Measurements from ENCODE around the gene SLC49A3. TPM values are rescaled to one million over a fixed set of nuclear protein-coding genes. Genes with fewer than 3 reads are reported as not detected.

The SLC49A3 gene
- total and polyA plus RNA-seq, 12 donors: 1.4 to 24.5 (median 7.3) TPM

DNA sequence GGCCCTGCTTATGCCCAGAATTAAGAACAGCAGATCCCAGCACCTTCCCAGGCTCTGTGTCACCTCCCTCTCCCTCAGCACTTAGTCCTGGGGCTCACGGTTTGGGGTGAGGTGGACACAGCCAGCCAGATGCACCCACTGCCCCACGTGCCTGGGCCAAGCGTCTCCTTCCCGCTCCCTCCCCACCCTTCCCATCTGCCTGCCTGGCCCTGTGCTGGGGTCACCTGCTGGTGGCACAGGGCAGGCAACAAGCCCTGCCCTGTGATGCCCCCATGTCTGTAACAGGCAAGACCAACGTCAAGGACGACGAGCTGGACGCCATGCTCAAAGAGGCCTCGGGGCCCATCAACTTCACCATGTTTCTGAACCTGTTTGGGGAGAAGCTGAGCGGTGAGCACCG is 9.3 kb downstream of the SLC49A3 start:
- H3K9me3 ChIP-seq (replicated peaks in 1 of 3): no peaks in the 10 kb centered on the region
- H3K36me3 ChIP-seq (replicated peaks in 1 of 2): no peaks in the 10 kb centered on the region
- no peak overlapping the region for H3K27ac ChIP-seq
- H3K27me3 ChIP-seq: no peaks in the 10 kb centered on the region
- no peak for DNase-seq
- peaks cover 27 to 40% of the 10 kb centered on the region in 2 donors for H3K4me1 ChIP-seq (replicated peaks in 1 of 2)
- intact Hi-C loops (cut with DNase I): no loop called here
- TF ChIP-seq, protein P1, sequence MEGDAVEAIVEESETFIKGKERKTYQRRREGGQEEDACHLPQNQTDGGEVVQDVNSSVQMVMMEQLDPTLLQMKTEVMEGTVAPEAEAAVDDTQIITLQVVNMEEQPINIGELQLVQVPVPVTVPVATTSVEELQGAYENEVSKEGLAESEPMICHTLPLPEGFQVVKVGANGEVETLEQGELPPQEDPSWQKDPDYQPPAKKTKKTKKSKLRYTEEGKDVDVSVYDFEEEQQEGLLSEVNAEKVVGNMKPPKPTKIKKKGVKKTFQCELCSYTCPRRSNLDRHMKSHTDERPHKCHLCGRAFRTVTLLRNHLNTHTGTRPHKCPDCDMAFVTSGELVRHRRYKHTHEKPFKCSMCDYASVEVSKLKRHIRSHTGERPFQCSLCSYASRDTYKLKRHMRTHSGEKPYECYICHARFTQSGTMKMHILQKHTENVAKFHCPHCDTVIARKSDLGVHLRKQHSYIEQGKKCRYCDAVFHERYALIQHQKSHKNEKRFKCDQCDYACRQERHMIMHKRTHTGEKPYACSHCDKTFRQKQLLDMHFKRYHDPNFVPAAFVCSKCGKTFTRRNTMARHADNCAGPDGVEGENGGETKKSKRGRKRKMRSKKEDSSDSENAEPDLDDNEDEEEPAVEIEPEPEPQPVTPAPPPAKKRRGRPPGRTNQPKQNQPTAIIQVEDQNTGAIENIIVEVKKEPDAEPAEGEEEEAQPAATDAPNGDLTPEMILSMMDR (IDR thresholded peaks at IDR 0.05): no peak
- TF ChIP-seq POLR2A (IDR thresholded peaks at IDR 0.05): no peak
- 82 to 90% (median 84%) methylated on average over 3 to 11 of the region's 11 CpGs for WGBS, 4 donors
- no peak overlapping the region for H3K4me3 ChIP-seq

DNA sequence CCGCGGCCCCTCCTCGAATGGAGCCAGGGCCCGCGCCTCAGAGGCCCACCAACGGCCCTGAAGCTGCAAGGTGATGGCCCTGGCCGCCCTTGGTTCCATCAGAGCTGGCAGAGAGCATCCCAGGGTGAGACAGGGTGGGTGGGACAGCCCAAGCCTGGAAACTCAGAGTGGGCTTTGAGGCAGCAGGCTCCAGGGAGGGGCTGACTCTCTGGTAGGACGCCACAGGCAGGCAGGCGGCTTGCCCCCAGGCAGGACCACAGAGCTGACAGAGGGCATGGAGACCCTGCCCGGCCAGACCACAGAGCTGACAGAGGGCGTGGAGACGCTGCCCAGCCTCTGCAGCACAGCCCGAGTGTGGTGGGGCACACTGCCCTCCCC is 9.9 kb downstream of the SLC49A3 start:
- Histone ChIP-seq H3K4me3 (no peak overlapping the region), H3K36me3 (replicated peaks in 1 of 2) (no peaks in the 10 kb centered on the region), H3K27me3 (no peaks in the 10 kb centered on the region), H3K27ac (no peak overlapping the region), H3K9me3 (replicated peaks in 1 of 3) (no peaks in the 10 kb centered on the region), H3K4me1 (replicated peaks in 1 of 2) (peaks cover 27 to 40% of the 10 kb centered on the region in 2 donors)
- peak in 1 of 7 donors; percentile 49 for DNase-seq
- TF ChIP-seq, protein P1 (IDR thresholded peaks at IDR 0.05): no peak
- 50 to 74% (median 72%) methylated on average over 2 to 13 of the region's 13 CpGs; no CpG with 5 or more reads in 1 of the 4 donors for WGBS, 4 donors
- intact Hi-C loops (cut with DNase I): no loop called here

DNA sequence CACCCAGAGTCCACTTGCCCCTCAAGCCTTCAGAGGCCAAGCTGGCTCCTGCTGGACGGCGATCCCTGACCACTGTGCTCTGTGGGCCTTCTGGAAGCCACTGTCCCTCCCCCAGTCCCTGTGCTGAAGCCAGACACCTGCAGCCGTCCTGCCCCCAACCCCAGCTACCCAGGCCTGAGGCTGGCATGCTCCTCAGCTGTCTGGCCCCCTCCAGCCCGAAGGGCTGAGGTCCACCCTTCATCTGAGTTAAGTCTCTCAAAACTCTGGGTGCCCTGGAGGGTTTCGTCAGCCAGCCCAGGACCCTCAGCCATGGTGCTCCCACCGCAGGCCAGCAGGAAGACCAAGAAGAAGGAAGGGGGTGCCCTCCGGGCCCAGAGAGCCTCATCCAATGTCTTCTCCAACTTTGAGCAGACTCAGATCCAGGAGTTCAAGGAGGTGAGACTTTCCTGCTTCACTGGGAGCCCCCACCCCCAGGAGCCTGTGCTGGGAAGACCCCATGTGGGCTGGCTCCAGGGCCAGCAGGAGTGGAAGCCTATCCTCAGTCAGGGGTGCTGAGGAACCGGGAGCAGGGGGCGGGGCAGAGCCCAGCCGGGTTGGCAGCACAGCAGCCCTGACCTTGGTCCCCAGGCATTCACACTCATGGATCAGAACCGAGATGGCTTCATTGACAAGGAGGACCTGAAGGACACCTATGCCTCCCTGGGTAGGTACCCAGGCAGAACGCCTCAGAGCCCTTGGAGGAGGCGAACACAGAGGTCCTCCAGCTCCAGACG is 10.4 kb downstream of the SLC49A3 start:
- H3K9me3 ChIP-seq (replicated peaks in 1 of 3): no peaks in the 10 kb centered on the region
- 28 to 77% (median 61%) methylated on average over 2 to 14 of the region's 14 CpGs for whole genome bisulfite sequencing, 4 donors
- peak in 5 of 7 donors; percentile 34 to 66 (median 61) for DNase-seq
- H3K36me3 ChIP-seq (replicated peaks in 1 of 2): no peaks in the 10 kb centered on the region
- H3K27ac ChIP-seq: peak overlapping the region in 1 of 5 donors; percentile 41
- no peak for TF ChIP-seq POLR2A (IDR thresholded peaks at IDR 0.05)
- TF ChIP-seq, protein P1 (IDR thresholded peaks at IDR 0.05): no peak
- peaks cover 28 to 37% of the 10 kb centered on the region in 2 donors for H3K4me1 ChIP-seq (replicated peaks in 1 of 2)
- H3K27me3 ChIP-seq: no peaks in the 10 kb centered on the region
- intact Hi-C loops (cut with DNase I): no loop called here
- no peak overlapping the region for H3K4me3 ChIP-seq

DNA sequence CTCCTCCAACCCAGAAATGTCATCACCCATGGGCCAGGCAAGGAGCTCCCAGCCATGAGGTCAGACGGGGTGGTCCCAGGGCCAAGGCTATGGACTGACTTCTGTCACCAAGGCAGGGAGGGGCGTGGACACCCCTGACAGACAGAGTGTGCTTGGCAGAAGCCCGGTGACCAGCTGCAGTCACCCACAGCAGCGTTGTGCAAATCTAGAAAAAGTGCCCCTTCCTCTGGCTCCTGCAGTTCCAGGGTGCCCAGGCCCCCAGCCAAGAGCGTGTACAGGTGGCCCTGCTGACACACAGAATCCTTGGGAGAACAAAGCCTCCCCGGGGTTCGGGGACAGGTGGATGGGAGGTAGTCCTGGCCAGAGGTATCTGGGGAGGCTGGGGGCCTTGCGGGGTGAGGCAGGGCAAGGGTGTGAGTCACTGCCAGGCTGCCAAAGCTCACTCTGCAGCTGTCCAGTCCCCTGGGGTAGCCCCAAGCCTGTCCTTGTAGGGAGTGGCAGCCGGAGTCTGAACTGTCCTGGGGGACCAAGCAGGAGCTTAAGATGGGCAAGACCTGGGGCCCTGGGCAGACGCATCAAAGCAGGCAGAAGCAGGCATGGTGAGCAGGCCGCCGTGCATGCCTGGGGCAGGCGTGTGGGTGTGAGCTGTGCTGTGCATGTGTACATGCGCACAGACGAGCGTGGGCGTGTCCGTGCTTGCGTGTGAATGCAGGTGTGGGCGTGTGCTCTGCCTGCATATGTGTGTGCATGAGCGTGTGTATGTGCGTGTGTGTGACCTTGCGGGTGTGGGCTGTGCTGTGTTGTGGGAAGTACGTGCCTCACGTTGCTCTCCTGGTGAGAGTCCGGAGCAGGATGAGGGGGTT is 11.3 kb downstream of the SLC49A3 start:
- H3K4me1 ChIP-seq (replicated peaks in 1 of 2): peaks cover 33 to 45% of the 10 kb centered on the region in 2 donors
- peaks cover 0 to 5% of the 10 kb centered on the region in 2 donors for H3K36me3 ChIP-seq (replicated peaks in 1 of 2)
- 51 to 61% (median 56%) methylated on average over 10 to 26 of the region's 26 CpGs for WGBS, 4 donors
- intact Hi-C loops (cut with DNase I): no loop called here
- H3K27me3 ChIP-seq: no peaks in the 10 kb centered on the region
- TF ChIP-seq, protein P1 (IDR thresholded peaks at IDR 0.05): no peak
- no peak for TF ChIP-seq POLR2A (IDR thresholded peaks at IDR 0.05)
- H3K9me3 ChIP-seq (replicated peaks in 1 of 3): no peaks in the 10 kb centered on the region
- no peak overlapping the region for H3K4me3 ChIP-seq
- H3K27ac ChIP-seq: peak overlapping the region in 2 of 5 donors; percentile 41 to 46
- DNase-seq: peak; percentile 42 to 72 (median 66)

All from adrenal gland (tissue), 12 donors.